ENCODE data around the gene FADS6. TPM values are rescaled to one million over a fixed set of nuclear protein-coding genes. Genes with fewer than 3 reads are reported as not detected.
"Not testable (repeated sequence)": the region's sequence is repeated elsewhere in the genome, so short reads cannot be mapped to it uniquely, and the experiment has no call there.

Gene FADS6
- total RNA-seq, 1 experiment from 2014 or later, result not detected

DNA sequence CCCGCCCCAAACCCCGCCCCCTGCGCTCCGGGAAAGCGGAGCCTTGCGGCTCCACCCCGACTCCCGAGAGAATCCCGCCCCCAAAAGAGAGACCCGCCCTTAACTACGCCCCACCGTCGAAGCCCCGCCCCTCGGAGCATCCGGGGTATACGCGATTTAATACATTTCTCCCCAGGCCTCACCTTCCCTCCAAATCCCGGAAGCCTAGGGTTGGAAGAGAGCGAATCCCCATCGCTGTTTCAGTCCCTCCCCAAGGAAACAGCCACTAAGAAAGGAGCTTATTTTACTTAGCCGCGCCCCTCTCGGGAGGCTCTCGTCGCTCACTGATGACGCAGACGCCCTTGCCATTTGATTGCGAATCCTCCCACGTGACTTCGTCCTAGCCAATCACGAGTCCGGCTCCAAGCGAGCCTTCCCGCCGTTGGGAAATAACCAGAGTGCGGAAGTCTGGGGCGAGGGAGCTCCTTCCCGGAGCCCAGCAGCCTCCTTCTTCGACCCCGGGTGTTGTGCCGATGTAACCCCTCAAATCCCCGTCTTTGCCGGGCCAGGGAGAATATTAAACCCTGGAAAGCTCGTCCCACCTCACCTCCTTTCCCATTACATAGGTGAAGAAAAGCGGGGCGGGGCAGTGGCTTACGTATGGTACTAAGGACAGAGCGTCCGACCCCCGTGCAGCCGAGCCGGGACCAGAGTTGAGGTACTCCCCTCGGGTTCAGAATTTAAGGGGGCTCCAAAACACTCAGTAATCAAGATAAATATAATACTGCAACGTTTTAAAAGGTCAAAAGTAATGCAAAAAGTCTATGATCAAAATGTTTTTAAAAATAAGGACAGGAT, 20.2 kb downstream of the FADS6 start:
- DNase-seq (ENCODE audit: low read depth), result peak; percentile 100
- in situ Hi-C loops (cut with HindIII; ENCODE audit: low pct_unique_long_range_greater_than_20kb, low sequenced_read_pairs), result no loop called here

DNA sequence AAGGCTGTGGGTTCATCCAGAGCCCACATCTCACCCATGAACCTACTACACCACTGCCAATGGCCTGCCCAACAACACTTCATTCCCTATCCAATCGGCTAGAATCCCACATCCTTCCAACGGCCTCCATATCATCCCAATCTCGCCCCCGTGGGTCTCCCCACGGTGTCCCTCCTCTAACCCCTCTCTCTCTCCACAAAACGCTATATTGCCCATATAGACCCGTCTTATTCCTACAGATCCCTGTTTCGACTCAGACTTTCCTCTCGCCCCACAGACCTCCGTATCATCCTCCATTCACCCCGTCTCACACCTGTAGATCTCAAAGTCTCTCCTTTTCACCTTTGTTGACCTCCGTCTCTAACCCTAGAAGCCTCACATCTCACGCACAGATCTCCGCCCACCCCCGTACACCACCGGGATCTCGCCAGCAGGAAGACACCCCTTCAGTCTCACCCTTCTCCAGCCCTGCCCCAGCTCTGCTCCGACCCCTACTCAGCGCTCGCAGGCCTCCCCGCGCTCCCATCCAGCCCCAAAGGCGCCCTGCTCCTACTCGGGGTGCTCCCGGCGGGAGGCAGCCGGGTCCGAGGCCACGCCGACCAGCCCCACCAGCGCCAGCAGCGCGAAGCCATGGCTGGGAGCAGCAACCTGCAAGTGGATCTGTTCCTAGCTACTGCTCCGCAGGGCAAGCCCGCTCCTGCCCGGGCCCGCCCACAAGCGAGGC, 21.0 kb downstream of the FADS6 start, which contains the start of gene FDXR:
Gene FDXR, minus strand, starts transcription at position 682 of the 724 bp plus-strand sequence. Its CDS starts 50 bp downstream, at position 632.
- in situ Hi-C loops (cut with HindIII; ENCODE audit: low pct_unique_long_range_greater_than_20kb, low sequenced_read_pairs), result no loop called here
- DNase-seq (ENCODE audit: low read depth), result no peak

GRCh38 chr17:74871356-74872076, 21.9 kb downstream of the FADS6 start:
- in situ Hi-C loops (cut with HindIII; ENCODE audit: low pct_unique_long_range_greater_than_20kb, low sequenced_read_pairs), result no loop called here
- DNase-seq (ENCODE audit: low read depth), result no peak

DNA sequence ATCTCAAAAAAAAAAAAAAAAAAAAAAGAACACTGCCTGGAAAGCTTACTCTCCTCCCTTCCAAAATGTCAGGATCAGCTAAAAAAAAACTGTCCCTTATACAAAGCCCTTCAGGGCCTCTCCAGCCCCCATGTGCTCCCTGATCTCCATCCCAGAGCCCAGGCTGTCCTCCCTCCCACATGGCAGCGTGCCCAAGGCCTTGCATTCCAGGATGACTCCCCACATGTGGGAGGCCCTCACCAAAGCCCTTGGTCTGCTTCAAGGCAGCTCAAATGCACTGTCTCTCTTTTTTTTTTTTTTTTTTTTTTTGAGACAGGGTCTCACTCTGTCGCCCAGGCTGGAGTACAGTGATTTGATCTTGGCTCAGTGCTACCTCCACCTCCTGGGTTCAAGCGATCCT, 22.9 kb downstream of the FADS6 start:
- in situ Hi-C loops (cut with HindIII; ENCODE audit: low pct_unique_long_range_greater_than_20kb, low sequenced_read_pairs), result no loop called here
- DNase-seq (ENCODE audit: low read depth), result no peak

- DNase-seq (ENCODE audit: low read depth); in situ Hi-C loops (cut with HindIII; ENCODE audit: low pct_unique_long_range_greater_than_20kb, low sequenced_read_pairs): not testable (repeated sequence)
Observed at GRCh38 chr17:74870028-74870427, 23.4 kb downstream of the FADS6 start.

DNA sequence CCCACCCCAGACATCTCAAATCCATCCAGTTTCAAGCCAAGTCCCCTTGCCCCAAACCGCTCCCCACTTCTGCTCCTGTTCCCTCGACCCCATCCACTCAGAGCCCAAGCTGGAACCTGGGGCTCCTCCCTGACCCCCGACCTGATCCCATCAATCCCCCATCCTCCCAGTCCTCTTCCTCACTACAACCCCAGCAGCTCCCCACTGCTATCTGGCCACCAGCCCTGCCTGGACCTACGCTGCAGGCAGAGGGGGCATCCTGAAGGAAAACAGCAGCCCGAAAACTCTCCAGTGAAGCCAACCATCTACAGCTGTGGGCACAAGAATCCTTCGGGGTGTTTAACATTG, 24.6 kb downstream of the FADS6 start:
- DNase-seq (ENCODE audit: low read depth), result no peak
- in situ Hi-C loops (cut with HindIII; ENCODE audit: low pct_unique_long_range_greater_than_20kb, low sequenced_read_pairs), result no loop called here

- no peak for DNase-seq (ENCODE audit: low read depth)
- in situ Hi-C loops (cut with HindIII; ENCODE audit: low pct_unique_long_range_greater_than_20kb, low sequenced_read_pairs), result no loop called here
Observed at GRCh38 chr17:74868251-74868907, 25.1 kb downstream of the FADS6 start.

GRCh38 chr17:74866198-74866835, 27.1 kb downstream of the FADS6 start:
- no peak for DNase-seq (ENCODE audit: low read depth)
- in situ Hi-C loops (cut with HindIII; ENCODE audit: low pct_unique_long_range_greater_than_20kb, low sequenced_read_pairs), result no loop called here

DNA sequence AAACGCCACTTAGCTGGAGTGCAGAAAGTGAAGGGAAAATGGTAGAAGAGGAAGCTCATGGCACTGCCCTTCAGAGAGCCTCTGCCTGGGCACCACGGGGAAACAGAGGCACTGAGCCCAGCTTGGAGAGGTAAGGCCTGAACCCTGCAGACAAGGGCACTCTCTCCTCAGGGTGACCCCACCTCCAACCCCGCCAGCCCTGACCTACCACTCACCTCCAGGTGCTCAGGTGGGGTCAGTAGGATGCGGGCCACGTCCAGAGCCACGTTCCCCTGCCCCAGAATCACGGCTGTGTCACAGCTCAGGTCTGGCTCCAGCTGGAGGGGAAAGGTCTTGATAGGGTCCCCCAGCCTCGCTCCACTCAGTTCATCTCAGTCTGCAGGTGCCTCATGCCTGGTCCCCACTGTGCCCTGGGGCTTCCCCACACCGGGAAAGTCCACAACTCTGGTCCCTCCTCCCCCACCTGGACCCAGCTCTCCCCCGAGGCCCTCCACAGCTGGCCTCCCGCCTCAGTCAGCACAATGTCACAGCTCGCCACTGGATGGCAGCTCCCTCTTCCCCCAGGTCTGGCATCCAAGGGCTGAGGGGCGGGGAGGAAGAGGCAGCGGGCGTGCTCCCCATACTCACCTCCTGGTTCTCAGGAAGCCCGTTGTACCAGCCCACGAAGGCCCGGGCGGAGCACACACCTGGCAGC, 27.8 kb downstream of the FADS6 start:
- DNase-seq (ENCODE audit: low read depth), result no peak
- in situ Hi-C loops (cut with HindIII; ENCODE audit: low pct_unique_long_range_greater_than_20kb, low sequenced_read_pairs), result no loop called here

DNA sequence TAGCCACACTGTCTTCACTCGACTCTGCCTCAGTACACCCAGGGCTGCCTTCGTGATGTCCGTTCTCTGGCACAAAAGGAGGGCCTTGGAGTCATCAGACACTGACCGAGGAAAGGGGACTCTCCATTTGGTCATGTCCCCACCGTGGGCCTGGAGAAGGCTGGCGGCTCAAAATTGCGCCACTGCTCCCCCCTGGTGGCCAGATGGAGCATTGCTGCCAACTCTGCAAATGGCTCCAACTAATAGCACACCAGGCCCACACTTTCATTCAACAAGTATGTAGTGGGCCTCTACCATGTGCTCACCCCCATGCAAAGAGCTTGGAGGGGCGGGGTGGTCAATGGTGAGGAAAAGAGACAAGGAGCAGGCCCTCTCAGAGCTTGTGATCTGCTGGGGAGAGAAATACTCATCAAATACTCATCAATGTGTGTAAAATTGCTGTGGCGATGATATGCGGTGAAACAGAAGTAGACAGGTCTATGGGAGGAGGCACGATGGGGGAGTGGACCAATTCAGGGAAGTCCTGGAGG, 28.5 kb downstream of the FADS6 start:
- in situ Hi-C loops (cut with HindIII; ENCODE audit: low pct_unique_long_range_greater_than_20kb, low sequenced_read_pairs), result no loop called here
- DNase-seq (ENCODE audit: low read depth), result peak; percentile 52

DNA sequence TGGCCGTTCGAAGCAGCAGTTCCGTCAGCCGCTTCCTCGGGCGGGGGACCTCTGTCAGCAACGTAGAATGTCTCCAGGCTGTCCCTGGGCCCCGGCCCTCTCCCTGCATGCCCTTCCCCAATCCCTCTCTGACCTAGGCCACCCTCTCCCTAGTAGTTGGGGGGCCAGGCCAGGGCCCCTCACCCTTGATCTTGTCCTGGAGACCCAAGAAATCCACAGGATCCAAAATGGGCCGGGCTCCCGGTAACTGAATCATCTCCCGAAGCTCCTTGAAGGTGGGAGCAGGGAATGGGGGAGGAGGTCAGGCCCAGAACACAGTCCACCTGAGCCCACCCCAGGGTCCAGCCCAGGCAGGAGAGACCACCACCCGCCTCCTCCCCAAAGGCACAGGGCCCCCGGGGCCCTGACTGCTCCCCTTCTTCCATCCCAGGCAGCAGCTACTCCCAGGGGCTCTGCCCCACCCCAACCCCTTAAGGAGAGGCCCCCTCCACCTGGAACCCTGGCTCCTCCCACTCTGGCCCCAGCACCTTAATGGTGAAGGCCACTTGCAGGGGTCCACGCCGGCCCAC, 29.1 kb downstream of the FADS6 start:
- in situ Hi-C loops (cut with HindIII; ENCODE audit: low pct_unique_long_range_greater_than_20kb, low sequenced_read_pairs), result no loop called here
- no peak for DNase-seq (ENCODE audit: low read depth)

GRCh38 chr17:74863420-74864296, 29.8 kb downstream of the FADS6 start:
- in situ Hi-C loops (cut with HindIII; ENCODE audit: low pct_unique_long_range_greater_than_20kb, low sequenced_read_pairs), result no loop called here
- DNase-seq (ENCODE audit: low read depth), result no peak

GRCh38 chr17:74862919-74863318, 30.5 kb downstream of the FADS6 start:
- DNase-seq (ENCODE audit: low read depth), result no peak
- in situ Hi-C loops (cut with HindIII; ENCODE audit: low pct_unique_long_range_greater_than_20kb, low sequenced_read_pairs), result no loop called here

DNA sequence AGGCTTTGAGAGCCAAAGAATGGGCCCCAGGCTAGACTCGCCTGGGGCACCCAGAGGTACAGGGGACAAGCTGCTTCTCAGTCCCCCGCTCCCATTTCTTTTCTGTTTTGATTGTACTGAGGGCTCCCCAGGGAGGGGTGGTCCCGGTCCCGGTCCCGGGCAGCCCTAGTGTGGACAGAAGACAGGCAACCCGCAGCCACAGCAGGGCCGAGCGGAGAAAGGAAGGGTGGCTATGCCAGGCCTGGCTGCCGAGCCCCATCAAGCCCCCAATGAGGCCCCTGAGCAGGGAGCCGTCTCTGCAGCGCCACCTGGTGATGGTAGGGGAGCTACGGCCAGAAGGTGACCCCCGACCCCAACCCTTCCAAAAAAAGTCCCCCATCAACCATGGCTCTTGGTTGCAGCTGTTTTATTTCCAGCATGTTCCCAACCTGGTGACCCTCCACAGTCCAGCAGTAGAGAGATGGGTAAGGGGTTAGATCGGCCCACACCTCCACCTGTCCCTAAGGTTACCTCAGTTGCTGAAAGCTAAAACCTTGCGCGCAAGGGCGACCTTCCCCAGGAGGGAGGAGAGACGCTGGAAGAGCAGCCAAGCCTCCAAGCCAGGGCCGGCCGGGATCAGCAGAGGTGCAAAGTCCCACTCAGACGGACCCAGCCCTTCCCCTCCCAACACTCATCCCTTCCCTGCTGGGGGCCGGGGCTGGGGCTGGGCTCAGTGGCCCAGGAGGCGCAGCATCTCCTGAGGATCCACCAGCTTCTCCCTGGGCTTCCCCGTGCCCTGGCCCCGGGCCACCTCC, 31.1 kb downstream of the FADS6 start:
- no peak for DNase-seq (ENCODE audit: low read depth)
- in situ Hi-C loops (cut with HindIII; ENCODE audit: low pct_unique_long_range_greater_than_20kb, low sequenced_read_pairs), result no loop called here

DNA sequence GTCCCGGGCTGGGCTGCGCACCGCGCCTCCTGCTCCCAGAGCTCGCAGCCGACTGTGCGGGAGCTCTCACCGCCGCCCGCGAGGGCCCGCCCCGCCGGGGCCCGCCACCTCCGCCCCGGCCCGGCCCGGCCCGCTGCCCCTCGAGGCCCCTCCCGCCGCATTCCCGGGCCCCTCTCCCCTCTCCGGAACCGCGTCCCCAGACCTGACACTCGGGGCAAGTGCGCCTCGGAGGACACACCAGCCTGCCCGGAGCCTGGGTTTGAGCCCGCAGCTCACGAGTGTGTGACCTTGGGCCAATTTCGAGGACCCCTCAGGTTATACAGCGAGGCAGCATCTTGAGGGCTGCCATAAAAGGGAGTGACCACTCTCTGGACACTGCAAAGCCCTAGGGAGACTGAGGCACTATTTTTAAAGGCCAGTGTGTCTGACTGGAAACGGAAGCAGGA, 31.7 kb downstream of the FADS6 start:
- no peak for DNase-seq (ENCODE audit: low read depth)
- in situ Hi-C loops (cut with HindIII; ENCODE audit: low pct_unique_long_range_greater_than_20kb, low sequenced_read_pairs), result no loop called here
